Activated CD4-positive, alpha-beta T cell treated with anti-CD3 and anti-CD28 coated beads, Interleukin-2, amount 50 U/mL, for 1 hour (primary cell): Measurements from ENCODE around the gene NEB.

Source experiments
- DNase-seq: peaks from one replicate; pipeline ENCODE4 v3.0.0-alpha.2; 2020

NEB gene

GRCh38 chr2:151691631-151692030 lies 42.6 kb downstream of the NEB start:
- DNase-seq: no peak

GRCh38 chr2:151688719-151689118 lies 45.6 kb downstream of the NEB start:
- no peak for DNase-seq

GRCh38 chr2:151682459-151683003 lies 51.7 kb downstream of the NEB start:
- no peak for DNase-seq

- DNase-seq: no peak
These were observed 53.2 kb downstream of the NEB start for GRCh38 chr2:151681051-151681450.

GRCh38 chr2:151679994-151680393 lies 54.3 kb downstream of the NEB start:
- DNase-seq: no peak

- no peak for DNase-seq
These were observed 55.4 kb downstream of the NEB start for GRCh38 chr2:151678849-151679248.

GRCh38 chr2:151673016-151673415 lies 61.3 kb downstream of the NEB start:
- DNase-seq: no peak

GRCh38 chr2:151672277-151672676 lies 62.0 kb downstream of the NEB start:
- no peak for DNase-seq

GRCh38 chr2:151670846-151671597 lies 63.3 kb downstream of the NEB start:
- no peak for DNase-seq

GRCh38 chr2:151670346-151670745 lies 63.9 kb downstream of the NEB start:
- DNase-seq: no peak

- DNase-seq: no peak
These were observed 64.6 kb downstream of the NEB start for GRCh38 chr2:151669585-151670081.

GRCh38 chr2:151668737-151669136 lies 65.5 kb downstream of the NEB start:
- no peak for DNase-seq

GRCh38 chr2:151665959-151666358 lies 68.3 kb downstream of the NEB start:
- DNase-seq: no peak

GRCh38 chr2:151664520-151664919 lies 69.8 kb downstream of the NEB start:
- no peak for DNase-seq

GRCh38 chr2:151661625-151662024 lies 72.7 kb downstream of the NEB start:
- DNase-seq: no peak

GRCh38 chr2:151658081-151658480 lies 76.2 kb downstream of the NEB start:
- no peak for DNase-seq

- DNase-seq: no peak
These were observed 76.6 kb downstream of the NEB start for GRCh38 chr2:151657667-151658076.

GRCh38 chr2:151655663-151656398 lies 78.4 kb downstream of the NEB start:
- DNase-seq: no peak

GRCh38 chr2:151654891-151655290 lies 79.4 kb downstream of the NEB start:
- no peak for DNase-seq

- DNase-seq: no peak
These were observed 80.2 kb downstream of the NEB start for GRCh38 chr2:151654085-151654484.

- DNase-seq: no peak
These were observed 83.0 kb downstream of the NEB start for GRCh38 chr2:151651274-151651673.

GRCh38 chr2:151650456-151650855 lies 83.8 kb downstream of the NEB start:
- no peak for DNase-seq

GRCh38 chr2:151649966-151650365 lies 84.3 kb downstream of the NEB start:
- no peak for DNase-seq

- DNase-seq: no peak
These were observed 84.9 kb downstream of the NEB start for GRCh38 chr2:151649400-151649799.
